ENCODE data around the gene SUCLG2. TPM values are rescaled to one million over a fixed set of nuclear protein-coding genes. Genes with fewer than 3 reads are reported as not detected.

SUCLG2 gene
- total and polyA plus RNA-seq, 2 of the 4 experiments (the other 2 are of a cell fraction), result 26.8 to 34.6 TPM

DNA sequence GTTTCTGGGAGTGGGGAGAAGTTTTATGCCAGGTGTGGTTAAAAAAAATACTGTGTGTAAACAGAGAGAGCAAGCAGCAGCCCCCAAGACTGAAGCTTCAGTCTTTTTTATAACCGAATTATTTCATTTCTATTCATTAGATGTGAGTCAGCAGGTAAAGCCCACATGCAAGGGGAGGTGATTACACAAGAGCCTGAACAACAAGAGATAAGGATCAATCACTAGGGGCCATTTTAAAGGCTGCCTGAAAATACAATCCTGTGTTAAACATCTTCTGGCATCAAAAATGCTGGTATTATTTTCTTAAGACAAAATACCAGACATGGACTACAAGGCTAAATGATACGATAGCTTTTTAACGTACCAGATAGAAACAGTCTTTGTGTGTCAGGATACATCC is 217.3 kb downstream of the SUCLG2 start:
- ChIA-PET CTCF (no interaction called here), POLR2A (ENCODE audit: unreplicated experiment) (interaction anchor here (0.6 kb wide), 1 partner anchor 223 kb away, joined by 3 read pairs; no protein-coding TSS in a partner anchor)
- no peak overlapping the region for H3K14ac ChIP-seq (replicated peaks; ENCODE audit: low read depth, low read length)
- no peak overlapping the region for H3K4me3 ChIP-seq (ENCODE audit: insufficient read depth, low read depth, low read length)
- H3K79me1 ChIP-seq (ENCODE audit: low read depth in 1 of 2, low read length in 2 of 2), result no peaks in the 10 kb centered on the region; a peak in 1 of 4 replicates
- no peak overlapping the region for H4K8ac ChIP-seq (ENCODE audit: low read depth in 2 of 2, low read length in 2 of 2)
- TF ChIP-seq MXI1 (IDR thresholded peaks at IDR 0.05; ENCODE audit: borderline replicate concordance, low read depth, low read length) (no peak), MAZ (IDR thresholded peaks at IDR 0.05; ENCODE audit: borderline replicate concordance, low read depth, low read length) (no peak), CEBPB (IDR thresholded peaks at IDR 0.05; ENCODE audit: low read depth, low read length) (peak; percentile 45; the same call in 1 of the 2 replicates)
- TF ChIP-seq, protein P1, sequence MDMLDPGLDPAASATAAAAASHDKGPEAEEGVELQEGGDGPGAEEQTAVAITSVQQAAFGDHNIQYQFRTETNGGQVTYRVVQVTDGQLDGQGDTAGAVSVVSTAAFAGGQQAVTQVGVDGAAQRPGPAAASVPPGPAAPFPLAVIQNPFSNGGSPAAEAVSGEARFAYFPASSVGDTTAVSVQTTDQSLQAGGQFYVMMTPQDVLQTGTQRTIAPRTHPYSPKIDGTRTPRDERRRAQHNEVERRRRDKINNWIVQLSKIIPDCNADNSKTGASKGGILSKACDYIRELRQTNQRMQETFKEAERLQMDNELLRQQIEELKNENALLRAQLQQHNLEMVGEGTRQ (IDR thresholded peaks at IDR 0.05; ENCODE audit: low read depth, low read length), result no peak
- no peak overlapping the region for H3K9ac ChIP-seq (ENCODE audit: low read depth, low read length)
- in situ Hi-C loops (cut with MboI; ENCODE audit: low sequenced_read_pairs), result no loop called here
- H3K9me1 ChIP-seq (ENCODE audit: insufficient read depth, low read length), result no peaks in the 10 kb centered on the region
- dilution Hi-C loops (cut with HindIII; ENCODE audit: low sequenced_read_pairs, unreplicated experiment), result no loop called here
- ATAC-seq (ENCODE audit: low read depth), result no peak
- no peak overlapping the region for H2BK15ac ChIP-seq (ENCODE audit: low read depth, low read length)
- H2BK120ac ChIP-seq (ENCODE audit: low read depth, low read length), result no peak overlapping the region
- no peak overlapping the region for H4K91ac ChIP-seq (ENCODE audit: insufficient read depth, low read depth, low read length)
- 0 out of 2 replicates have a peak, but pooled peaks cover 2% of the 10 kb centered on the region for H3K4me1 ChIP-seq (ENCODE audit: control insufficient read depth, insufficient read depth, low read length)
- H2AK9ac ChIP-seq (replicated peaks; ENCODE audit: low read depth, low read length, poor library complexity), result no peak overlapping the region
- no peak overlapping the region for H2AK5ac ChIP-seq (ENCODE audit: low read depth, low read length)
- H3K23ac ChIP-seq (ENCODE audit: low read depth, low read length), result no peak overlapping the region
- BruUV-seq (replicated peaks), result no TSS peak
- H3K27me3 ChIP-seq (ENCODE audit: control insufficient read depth, insufficient read depth, low read length), result no peaks in the 10 kb centered on the region
- H3K36me3 ChIP-seq (ENCODE audit: control insufficient read depth, insufficient read depth, low read length), result no peaks in the 10 kb centered on the region
- no peak overlapping the region for H3K4me2 ChIP-seq (ENCODE audit: low read depth, low read length)
- intact Hi-C loops (cut with micrococcal nuclease), result no loop called here
- H3K56ac ChIP-seq (ENCODE audit: extremely low read depth, insufficient read depth, low read length), result no peak overlapping the region
- H3K9me3 ChIP-seq (ENCODE audit: control insufficient read depth, insufficient read depth, low read length), result no peaks in the 10 kb centered on the region
- H4K20me1 ChIP-seq (ENCODE audit: insufficient read depth, low read length), result no peaks in the 10 kb centered on the region
- H3K27ac ChIP-seq (ENCODE audit: insufficient read depth, low read length), result no peak overlapping the region
- WGBS, 2 experiments (ENCODE audit: extremely low coverage in 2 of 2, insufficient read length in 1 of 2), result no CpG with 5 or more reads among the region's 3 CpGs
- no peak overlapping the region for H2AFZ ChIP-seq (replicated peaks; ENCODE audit: low read length, poor library complexity)
- no peak overlapping the region for H2BK20ac ChIP-seq (ENCODE audit: low read depth, low read length)
- H3K18ac ChIP-seq (ENCODE audit: low read depth, low read length), result no peak overlapping the region
- DNase-seq, result peak; percentile 25
- H3K4ac ChIP-seq (ENCODE audit: low read depth, low read length), result no peak overlapping the region
- H2BK5ac ChIP-seq (ENCODE audit: low read depth, low read length, poor library complexity, severe bottlenecking), result no peak overlapping the region
- H4K5ac ChIP-seq (ENCODE audit: low read depth, low read length), result no peak overlapping the region

Data from IMR-90 (cell line).